GM12875 (cell line): Measurements from ENCODE around the gene OR10H1.

ENCODE experiments used
- H3K4me3 ChIP-seq: one replicate; pipeline ENCODE4 v1.5.1; 2011; ENCODE audit warnings: low read depth, low read length, control low read depth
- CTCF ChIP-seq: IDR thresholded peaks from 2 replicates; pipeline ENCODE4 v1.5.1; 2011; ENCODE audit warnings: low read depth, mild to moderate bottlenecking, control low read depth, inconsistent platforms, low read length, moderate library complexity, borderline replicate concordance; ENCODE audit not compliant: insufficient read depth

Gene OR10H1

GRCh38 chr19:15815306-15815705 lies at the start of gene OR10H1:
Gene OR10H1 (minus strand): TSS chr19:15815664. CDS start chr19:15808037, 7,627 bp downstream.
- TF ChIP-seq CTCF = no peak
- H3K4me3 ChIP-seq = no peak within 1 kb of the TSS

GRCh38 chr19:15864824-15865223 lies 49.4 kb upstream of the OR10H1 start:
- no peak for TF ChIP-seq CTCF
- H3K4me3 ChIP-seq = no peak overlapping the region

- H3K4me3 ChIP-seq = no peak overlapping the region
- no peak for TF ChIP-seq CTCF
Observed at GRCh38 chr19:15863272-15863671, 47.8 kb upstream of the OR10H1 start.

- no peak for TF ChIP-seq CTCF
- H3K4me3 ChIP-seq = no peak overlapping the region
Observed at GRCh38 chr19:15862444-15862843, 47.0 kb upstream of the OR10H1 start.

- no peak for TF ChIP-seq CTCF
- no peak overlapping the region for H3K4me3 ChIP-seq
Observed at GRCh38 chr19:15860522-15860921, 45.1 kb upstream of the OR10H1 start.

GRCh38 chr19:15859187-15859586 lies 43.7 kb upstream of the OR10H1 start:
- TF ChIP-seq CTCF = no peak

GRCh38 chr19:15850385-15850784 lies 34.9 kb upstream of the OR10H1 start:
- no peak for TF ChIP-seq CTCF
- no peak overlapping the region for H3K4me3 ChIP-seq

More at GRCh38 chr19:15859187-15859586, 43.7 kb upstream of the OR10H1 start:
- H3K4me3 ChIP-seq = no peak overlapping the region
